Epithelial cell of umbilical artery (primary cell): ENCODE results near the gene ATP5MG. TPM values are rescaled to one million over a fixed set of nuclear protein-coding genes. Genes with fewer than 3 reads are reported as not detected.

Experiments used
- total RNA-seq: library from RNA; depleted of rRNA; stranded (reverse); fragments of >200 nt; gene quantifications from 2 replicates; pipeline ENCODE4 v1.2.3, GENCODE V29; 2014

The ATP5MG gene
- 52.9 and 155 TPM in 2 replicates for total RNA-seq

DNA sequence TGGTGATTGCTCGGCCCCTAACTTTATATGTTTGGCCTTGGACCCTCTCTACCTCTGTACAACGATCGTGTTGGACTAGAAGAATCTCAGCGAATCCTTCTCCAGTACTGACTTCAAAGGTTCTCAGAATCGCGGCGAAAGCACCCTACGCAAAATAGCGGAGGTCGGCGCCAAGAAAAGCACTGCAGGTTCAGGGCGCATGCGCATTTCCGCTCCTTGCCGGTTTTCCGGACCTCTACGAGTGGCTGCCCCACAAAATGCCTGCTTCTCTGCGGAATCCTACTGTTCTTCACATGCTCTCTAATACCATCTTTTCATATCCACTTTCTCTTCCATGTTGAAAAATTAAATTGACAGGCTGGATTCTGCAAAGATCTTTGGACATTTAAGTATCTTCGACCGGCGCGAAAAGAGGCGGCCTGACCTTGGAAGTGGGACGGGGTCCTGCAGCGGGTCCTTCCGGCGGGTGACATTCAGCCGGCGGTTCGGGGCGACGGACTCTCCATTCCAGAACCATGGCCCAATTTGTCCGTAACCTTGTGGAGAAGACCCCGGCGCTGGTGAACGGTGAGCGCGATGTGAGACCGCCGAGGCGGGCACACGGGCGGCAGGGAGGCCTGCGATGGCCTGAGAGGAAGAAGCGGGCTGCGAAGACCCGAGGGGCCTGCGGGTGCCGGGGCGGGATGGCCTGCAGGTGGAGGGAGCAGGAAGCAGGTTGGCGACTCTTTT, at the start of gene ATP5MG:
Gene ATP5MG, plus strand, starts transcription at position 456 of the 729 bp plus-strand sequence. Its CDS starts 60 bp downstream, at position 516.

DNA sequence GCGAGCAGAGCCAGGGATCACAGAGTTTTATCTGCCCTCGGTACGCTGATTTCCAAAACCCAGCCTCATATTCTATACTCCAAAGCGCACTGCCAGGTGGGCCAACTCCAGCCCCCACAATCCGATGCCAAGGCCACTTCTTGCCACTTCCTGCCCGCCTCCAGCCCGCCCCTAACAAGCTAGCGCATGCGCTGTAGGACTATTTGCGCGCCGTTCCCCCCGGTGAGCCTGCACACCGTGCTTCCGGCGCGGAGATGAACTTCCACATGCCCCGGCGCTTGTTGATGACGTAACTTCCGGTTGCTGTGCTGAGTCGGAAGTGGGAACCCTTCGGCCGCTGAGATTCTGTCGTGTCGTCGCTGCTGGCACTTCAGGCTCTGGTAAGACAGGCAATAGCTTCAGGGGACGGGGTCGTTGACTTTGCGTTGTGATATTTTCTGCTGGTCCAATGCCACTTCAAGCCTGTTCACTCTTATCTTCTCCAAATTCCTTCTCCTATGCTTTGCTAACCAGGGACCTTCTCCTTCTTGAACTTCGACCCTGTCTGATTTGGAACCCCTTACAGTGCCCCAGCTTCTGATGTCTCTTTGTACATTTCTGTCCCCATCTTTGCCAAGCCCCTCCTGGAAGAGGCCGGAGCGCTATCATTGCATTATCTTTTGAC, 42.0 kb upstream of the ATP5MG start, which contains the start of gene UBE4A:
Gene UBE4A, plus strand, starts transcription at position 306 of the 664 bp plus-strand sequence. CDS start 5,481 bp downstream, outside the sequence.

GRCh38 chr11:118435893-118436624, 34.7 kb downstream of the ATP5MG start, which contains the start of gene KMT2A:
Gene KMT2A, plus strand, starts transcription at chr11:118436492. Its CDS starts 21 bp downstream, at chr11:118436513.

Other genes starting within 250 kb of the ATP5MG start
- under 0.01 and 0.15 TPM in 2 replicates for gene SCN4B, start 248.8 kb upstream of the ATP5MG start, total RNA-seq
- gene SCN2B, start 225.0 kb upstream of the ATP5MG start, total RNA-seq, result not detected in 2 replicates
- 0.65 and 1.2 TPM in 2 replicates for gene JAML, start 176.6 kb upstream of the ATP5MG start, total RNA-seq
- 14.6 and 20.1 TPM in 2 replicates for gene MPZL3, start 149.2 kb upstream of the ATP5MG start, total RNA-seq
- 82.5 and 180 TPM in 2 replicates for gene MPZL2, start 137.3 kb upstream of the ATP5MG start, total RNA-seq
- gene CD3E, start 96.9 kb upstream of the ATP5MG start, total RNA-seq, result not detected in 2 replicates
- gene CD3D, start 58.9 kb upstream of the ATP5MG start, total RNA-seq, result not detected in 2 replicates
- not detected in 2 replicates for gene CD3G, start 57.3 kb upstream of the ATP5MG start, total RNA-seq
- gene UBE4A, start 42.0 kb upstream of the ATP5MG start, total RNA-seq, result 24.7 and 29.3 TPM in 2 replicates
- gene KMT2A, start 34.9 kb downstream of the ATP5MG start, total RNA-seq, result 14.9 and 40.0 TPM in 2 replicates
- 0.65 TPM in 1 of 2 replicates, not detected in the other for gene TTC36, start 125.9 kb downstream of the ATP5MG start, total RNA-seq
- 12.3 and 21.4 TPM in 2 replicates for gene TMEM25, start 129.6 kb downstream of the ATP5MG start, total RNA-seq
- gene IFT46, start 164.3 kb downstream of the ATP5MG start, total RNA-seq, result 23.1 and 32.2 TPM in 2 replicates
- gene ARCN1, start 170.8 kb downstream of the ATP5MG start, total RNA-seq, result 124 and 125 TPM in 2 replicates
- 92.7 and 108 TPM in 2 replicates for gene PHLDB1, start 206.0 kb downstream of the ATP5MG start, total RNA-seq